ENCODE measurements around the gene MAML2.
A peak's percentile ranks its signal among the peaks of the same experiment; 100 is the strongest.

Gene MAML2

GRCh38 chr11:96056576-96056975, 286.4 kb downstream of the MAML2 start:
- DNase-seq = no peak

- peak; percentile 94 for DNase-seq
Observed at GRCh38 chr11:96055706-96056387, 287.1 kb downstream of the MAML2 start.

DNA sequence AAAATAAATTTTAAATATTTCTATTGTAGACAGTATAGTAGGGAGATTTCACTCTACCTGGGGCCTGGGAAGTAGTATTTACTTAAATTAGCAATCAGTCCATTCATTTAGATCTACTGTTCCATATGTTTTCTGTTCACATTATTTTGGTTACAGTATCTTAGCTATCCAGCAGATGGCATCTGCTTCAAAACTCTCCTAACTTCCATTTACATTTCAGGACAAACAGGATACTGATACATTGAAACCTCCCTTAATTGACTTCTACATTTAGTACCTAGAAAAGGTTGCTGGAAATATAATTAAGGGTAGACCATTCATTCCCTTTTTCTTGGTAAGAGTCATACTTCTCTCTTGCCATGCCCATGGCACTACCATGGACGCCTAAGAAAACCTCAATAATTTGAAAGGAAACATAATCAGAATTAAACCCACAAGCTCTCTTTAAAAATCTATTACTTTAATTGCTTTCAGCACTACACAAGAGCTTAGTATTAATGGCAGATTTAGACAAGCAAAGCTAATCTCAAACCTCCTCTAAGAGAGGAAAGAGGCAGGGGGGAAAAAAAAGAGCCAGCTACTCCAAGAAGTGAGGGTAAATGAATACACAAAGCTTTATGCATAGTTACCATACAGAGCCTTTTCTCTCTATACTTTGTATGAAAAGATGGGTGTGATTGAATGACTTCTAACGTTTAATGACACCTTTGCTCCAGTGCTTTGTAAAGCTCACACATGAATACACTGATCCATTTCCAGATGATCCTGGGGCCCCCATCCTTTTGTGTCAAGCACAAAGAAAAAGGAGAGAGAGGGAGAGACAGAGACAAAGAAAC, 287.9 kb downstream of the MAML2 start:
- peak; percentile 97 for DNase-seq

- DNase-seq = peak; percentile 69
Observed at GRCh38 chr11:96052921-96053651, 289.9 kb downstream of the MAML2 start.

DNA sequence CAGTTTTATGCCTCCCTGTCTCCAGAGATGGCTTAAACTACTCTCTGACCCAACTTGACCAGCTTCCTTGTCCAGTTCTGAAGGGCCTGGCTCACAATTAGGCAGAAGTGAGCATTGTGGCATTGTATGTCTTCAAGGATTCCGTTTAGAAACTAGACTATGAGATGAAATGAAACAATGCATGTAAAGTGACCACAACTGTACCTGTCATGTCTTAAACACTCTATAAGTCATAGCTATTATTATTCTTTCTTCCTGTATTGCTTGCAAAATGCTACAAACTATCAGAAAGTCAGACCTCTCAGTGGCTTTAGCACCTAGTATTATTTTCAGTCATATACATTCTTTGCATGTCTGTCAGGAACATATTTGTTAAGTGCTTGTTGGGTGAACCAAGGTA, 291.2 kb downstream of the MAML2 start:
- DNase-seq = no peak

DNA sequence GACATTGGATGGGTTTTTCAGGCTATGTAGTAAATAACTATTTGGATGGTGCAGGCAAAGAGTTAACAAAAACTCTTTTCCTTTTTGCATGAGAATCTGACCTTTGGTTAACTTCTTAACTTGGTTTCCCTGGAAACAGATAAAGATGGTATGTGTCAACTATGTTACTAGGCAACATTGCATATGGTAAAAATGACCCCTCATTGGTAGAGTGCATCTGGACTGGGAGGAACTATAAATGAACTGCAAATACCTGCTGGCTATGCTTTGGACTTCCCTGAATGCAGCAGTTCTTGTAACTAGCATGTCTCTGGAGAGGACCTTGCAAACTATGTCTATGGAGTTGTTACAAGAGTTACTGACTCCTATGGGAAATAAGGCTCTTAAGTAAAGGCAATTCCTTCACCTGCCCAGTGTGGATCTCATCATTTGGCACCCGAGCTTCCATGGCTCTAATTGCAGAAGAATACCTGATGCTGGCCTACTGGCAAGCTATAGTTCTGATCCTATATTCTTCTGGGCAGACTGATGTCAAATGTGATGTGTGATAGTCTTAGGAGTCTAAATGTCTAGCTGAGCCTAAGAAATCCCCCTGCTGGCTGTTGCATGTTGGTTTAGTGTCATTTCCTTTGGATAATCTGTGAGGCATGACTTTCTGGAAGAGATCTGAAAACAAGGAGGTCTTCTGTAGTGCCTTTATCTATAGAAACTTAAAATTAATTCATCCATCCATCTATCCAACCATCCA, 292.4 kb downstream of the MAML2 start:
- peak; percentile 39 for DNase-seq

DNA sequence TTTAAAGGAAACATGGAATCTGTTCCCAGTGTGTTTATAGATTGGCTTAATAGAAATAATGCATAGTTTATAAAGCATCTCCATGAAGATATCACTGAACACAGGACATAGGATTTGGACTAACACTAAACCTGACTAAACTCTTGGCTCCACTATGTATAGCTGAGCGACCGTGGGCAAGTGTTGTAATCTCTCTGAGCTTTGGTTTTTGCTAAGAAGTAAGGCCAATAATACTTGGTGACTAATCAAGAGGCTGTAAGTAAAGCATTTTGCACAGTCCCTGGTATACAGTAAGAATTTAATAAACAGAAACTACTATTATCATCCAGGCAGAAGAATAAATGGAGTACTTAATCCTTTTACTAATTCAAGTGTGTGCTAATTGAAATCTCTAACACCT, 293.6 kb downstream of the MAML2 start:
- no peak for DNase-seq

GRCh38 chr11:96045622-96046456, 297.2 kb downstream of the MAML2 start:
- peak; percentile 97 for DNase-seq

- no peak for DNase-seq
Observed at GRCh38 chr11:96044747-96045146, 298.2 kb downstream of the MAML2 start.

DNA sequence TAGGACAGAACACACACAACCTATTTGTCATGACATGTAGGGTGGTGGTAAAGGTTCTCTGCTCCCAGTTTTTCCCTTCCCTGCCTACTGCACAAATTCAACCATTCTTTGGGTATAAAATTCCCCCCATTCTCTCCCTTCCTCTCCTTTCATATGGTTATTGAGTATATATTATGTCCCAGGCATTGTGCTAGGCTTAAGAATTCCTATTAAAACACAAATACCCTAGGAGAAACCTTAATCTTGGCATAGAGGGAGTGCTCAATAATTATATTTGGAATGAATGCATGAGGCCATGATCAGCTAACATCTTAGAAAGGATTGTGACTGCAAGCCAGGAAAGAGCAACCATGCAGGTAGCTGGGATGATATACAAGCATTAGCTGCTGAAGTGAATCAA, 298.7 kb downstream of the MAML2 start:
- DNase-seq = no peak

GRCh38 chr11:96043291-96043690, 299.7 kb downstream of the MAML2 start:
- DNase-seq = no peak

GRCh38 chr11:96038046-96038445, 304.9 kb downstream of the MAML2 start:
- DNase-seq = no peak

- peak; percentile 75 for DNase-seq
Observed at GRCh38 chr11:96037405-96037949, 305.5 kb downstream of the MAML2 start.

DNA sequence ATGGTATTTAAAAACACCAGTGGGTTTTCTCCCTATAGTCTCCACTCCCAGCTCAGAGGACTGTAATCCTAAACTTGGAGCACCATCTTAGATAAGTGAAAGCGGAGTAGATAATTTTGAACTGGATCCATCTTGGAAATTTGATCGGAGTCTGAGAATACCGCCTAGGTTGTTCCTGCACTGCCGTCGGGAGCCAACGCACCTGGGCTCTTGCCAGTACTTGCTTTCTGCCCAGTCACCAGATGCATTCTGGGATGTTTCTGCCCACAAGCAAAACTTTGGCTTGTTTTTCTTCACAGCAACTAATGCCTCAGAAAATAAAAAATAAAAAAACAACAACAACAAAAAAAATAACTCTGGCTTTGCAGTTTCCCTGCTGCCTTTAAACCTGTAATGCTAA, 306.1 kb downstream of the MAML2 start:
- DNase-seq = no peak

DNA sequence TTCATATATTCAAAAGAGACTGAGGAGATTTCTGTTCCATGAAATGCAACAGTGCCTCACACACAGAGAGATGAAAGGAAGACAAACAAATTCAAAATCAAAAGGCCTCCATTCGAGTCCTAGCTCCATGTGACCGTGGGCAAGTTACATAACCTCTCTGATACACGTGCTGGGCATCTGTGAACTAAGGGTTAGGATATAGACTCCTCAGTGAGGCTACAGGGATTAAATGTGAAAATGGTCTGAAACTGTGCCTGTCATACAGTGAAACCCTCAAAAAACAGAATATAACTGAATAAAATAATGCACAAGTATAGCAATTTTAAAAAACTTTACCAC, 307.3 kb downstream of the MAML2 start:
- DNase-seq = no peak

- no peak for DNase-seq
Observed at GRCh38 chr11:96035031-96035739, 307.8 kb downstream of the MAML2 start.

DNA sequence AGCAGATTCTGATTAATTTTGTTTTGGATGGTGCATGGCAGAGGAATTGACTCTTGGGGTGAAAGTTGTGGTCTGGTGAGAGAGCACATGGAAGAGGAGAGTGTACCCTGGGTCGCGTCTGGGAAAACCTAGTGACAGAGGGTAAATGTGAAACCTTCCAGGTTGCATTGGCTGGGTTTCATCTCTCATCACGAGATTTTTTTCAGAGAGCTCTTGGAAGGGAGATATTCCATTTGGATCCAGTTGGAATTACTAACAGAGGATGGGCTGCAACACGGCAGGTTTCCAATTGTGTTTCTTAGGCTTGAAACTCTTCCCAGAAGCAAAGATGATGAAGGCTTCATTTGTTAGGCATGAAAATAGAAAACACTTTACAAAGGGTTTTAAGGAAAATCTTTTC, 309.4 kb downstream of the MAML2 start:
- DNase-seq = no peak

DNA sequence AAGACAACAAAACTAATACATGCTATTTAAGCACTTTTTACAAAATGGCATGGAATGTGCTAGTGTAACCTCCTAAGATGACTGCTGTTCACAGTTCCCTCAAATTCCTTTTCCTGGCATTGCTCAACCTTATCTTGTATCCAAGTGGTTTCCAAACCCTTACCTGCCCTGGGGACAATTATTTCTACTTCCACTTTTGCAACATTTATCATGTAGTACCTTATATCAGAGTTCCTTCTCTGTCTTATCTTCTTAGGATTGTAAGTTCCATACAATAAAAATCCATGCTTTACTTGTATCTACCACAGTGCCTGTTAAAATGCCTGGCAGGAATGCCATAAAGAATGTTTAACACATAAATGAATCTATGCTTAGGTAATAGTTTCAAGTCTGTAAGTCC, 309.9 kb downstream of the MAML2 start:
- no peak for DNase-seq

DNA sequence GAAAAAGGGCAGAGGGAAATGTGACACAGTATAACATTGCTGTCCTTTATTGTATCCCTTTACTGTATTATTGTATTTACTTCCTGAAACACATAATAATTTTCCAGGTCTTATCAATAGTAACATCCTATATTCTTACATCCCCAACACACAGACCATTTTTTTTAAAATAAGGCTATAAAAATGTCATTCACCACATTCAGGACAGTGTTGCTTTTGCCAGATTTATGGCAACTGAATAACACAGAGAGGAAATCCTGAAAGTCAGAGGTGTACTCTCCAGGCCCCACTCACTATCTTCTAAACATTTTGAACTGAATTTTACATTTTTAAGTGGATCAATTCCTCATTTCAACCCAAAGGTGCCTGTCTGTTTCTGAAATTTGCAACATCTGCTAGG, 314.2 kb downstream of the MAML2 start:
- DNase-seq = no peak

- DNase-seq = no peak
Observed at GRCh38 chr11:96027021-96027420, 316.0 kb downstream of the MAML2 start.

- DNase-seq = peak; percentile 48
Observed at GRCh38 chr11:96026310-96026709, 316.7 kb downstream of the MAML2 start.

All from NCI-H69 (cell line).